Neutrophil (primary cell): ENCODE data around the gene YTHDC2.
"Not testable (repeated sequence)": the region's sequence is repeated elsewhere in the genome, so short reads cannot be mapped to it uniquely, and the experiment has no call there.

Experiments
- H3K27ac ChIP-seq: fragments of 200-600 bp; sonication (generic); 2 replicates; pipeline ENCODE4 v1.5.1; 2016; ENCODE audit warnings: mild to moderate bottlenecking, moderate library complexity
- H3K27me3 ChIP-seq: fragments of 200-600 bp; sonication (generic); 2 replicates; pipeline ENCODE4 v1.6.0; 2016; ENCODE audit warnings: mild to moderate bottlenecking
- H3K36me3 ChIP-seq: fragments of 200-600 bp; sonication (generic); 2 replicates; pipeline ENCODE4 v1.5.1; 2017
- H3K4me1 ChIP-seq, 2 experiments: fragments of 200-600 bp in 1 of 2; sonication (generic) in 1 of 2; 1 replicate in 1 of 2; 2 replicates in 1 of 2; pipeline versions ENCODE4 v1.5.1 to v1.6.1; 2013 to 2016; ENCODE audit warnings: low read depth in 1 of 2, low read length in 1 of 2, mild to moderate bottlenecking in 1 of 2, moderate library complexity in 1 of 2; ENCODE audit not compliant: control insufficient read depth in 1 of 2, insufficient read depth in 1 of 2
- H3K4me3 ChIP-seq, 2 experiments: fragments of 200-600 bp in 1 of 2; sonication (generic) in 1 of 2; 1 replicate in 1 of 2; 2 replicates in 1 of 2; pipeline ENCODE4 v1.5.1; 2013 to 2016; ENCODE audit warnings: low read depth in 1 of 2, low read length in 1 of 2, mild to moderate bottlenecking in 1 of 2, moderate library complexity in 1 of 2
- H3K9me3 ChIP-seq: fragments of 200-600 bp; sonication (generic); 2 replicates; pipeline ENCODE4 v1.5.1; 2016
- TF ChIP-seq, protein P1 (sequence below): fragments of 200-600 bp; sonication (generic); IDR thresholded peaks from 2 replicates; pipeline ENCODE4 v1.5.1; 2016; ENCODE audit warnings: antibody characterized with exemption

The YTHDC2 gene

DNA sequence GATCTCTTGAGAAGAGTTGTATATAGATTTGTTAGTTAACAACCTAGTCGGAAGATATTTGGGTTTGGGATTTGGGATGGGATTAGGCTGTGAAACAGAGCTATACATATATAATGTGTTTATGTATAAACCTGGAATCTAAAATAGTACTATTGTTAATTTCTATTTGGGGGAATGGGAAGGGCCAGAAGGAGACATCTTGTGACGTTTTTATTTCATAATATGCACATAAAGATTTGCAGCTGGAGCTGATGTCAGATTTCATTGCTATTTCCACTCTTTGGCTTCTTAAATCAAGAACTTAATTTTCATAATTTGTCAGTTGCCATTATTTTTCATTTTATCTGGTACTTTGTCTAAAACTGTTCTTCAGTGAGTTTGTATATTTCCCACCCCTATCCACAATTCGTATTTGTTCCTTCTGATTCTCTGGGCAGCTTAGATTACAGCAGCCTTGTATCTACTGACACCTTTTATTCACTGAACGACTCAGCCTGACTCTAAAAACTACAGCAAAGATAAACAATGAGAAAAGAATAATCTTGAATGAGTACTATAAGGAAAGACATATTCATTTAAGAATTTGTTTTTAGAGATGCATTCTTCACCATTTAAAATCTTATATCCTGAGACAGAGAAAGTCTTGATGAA lies 86.9 kb downstream of the YTHDC2 start:
- H3K36me3 ChIP-seq, result no peaks in the 10 kb centered on the region
- peaks cover 6% of the 10 kb centered on the region in 2 experiments for H3K4me1 ChIP-seq
- no peak overlapping the region for H3K27ac ChIP-seq
- TF ChIP-seq, protein P1, sequence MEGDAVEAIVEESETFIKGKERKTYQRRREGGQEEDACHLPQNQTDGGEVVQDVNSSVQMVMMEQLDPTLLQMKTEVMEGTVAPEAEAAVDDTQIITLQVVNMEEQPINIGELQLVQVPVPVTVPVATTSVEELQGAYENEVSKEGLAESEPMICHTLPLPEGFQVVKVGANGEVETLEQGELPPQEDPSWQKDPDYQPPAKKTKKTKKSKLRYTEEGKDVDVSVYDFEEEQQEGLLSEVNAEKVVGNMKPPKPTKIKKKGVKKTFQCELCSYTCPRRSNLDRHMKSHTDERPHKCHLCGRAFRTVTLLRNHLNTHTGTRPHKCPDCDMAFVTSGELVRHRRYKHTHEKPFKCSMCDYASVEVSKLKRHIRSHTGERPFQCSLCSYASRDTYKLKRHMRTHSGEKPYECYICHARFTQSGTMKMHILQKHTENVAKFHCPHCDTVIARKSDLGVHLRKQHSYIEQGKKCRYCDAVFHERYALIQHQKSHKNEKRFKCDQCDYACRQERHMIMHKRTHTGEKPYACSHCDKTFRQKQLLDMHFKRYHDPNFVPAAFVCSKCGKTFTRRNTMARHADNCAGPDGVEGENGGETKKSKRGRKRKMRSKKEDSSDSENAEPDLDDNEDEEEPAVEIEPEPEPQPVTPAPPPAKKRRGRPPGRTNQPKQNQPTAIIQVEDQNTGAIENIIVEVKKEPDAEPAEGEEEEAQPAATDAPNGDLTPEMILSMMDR, result no peak
- H3K27me3 ChIP-seq, result peaks cover 57% of the 10 kb centered on the region
- H3K9me3 ChIP-seq, result no peaks in the 10 kb centered on the region
- H3K4me3 ChIP-seq, result no peak overlapping the region

DNA sequence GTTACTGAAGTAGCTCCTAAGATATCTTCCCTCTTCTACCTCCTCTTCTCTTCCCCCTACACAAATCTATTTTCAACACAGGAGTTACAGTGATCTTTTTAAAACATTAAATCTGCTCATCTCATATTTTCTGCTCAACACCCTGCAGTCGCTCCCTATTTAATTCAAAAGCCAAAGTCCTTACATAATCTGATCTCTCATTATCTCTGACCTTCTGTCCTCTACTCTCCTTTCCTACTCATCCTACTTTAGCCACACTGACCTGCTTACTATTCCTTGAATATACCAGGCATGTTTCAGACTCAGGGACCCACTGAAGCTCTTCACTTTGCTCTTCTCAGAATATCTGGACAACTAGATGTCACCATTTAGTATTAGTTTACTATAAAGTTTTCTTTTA lies 87.9 kb downstream of the YTHDC2 start:
- no peak overlapping the region for H3K27ac ChIP-seq
- H3K4me1 ChIP-seq, result peaks cover 6% of the 10 kb centered on the region in 2 experiments
- no peaks in the 10 kb centered on the region for H3K9me3 ChIP-seq
- TF ChIP-seq, protein P1, result no peak
- no peaks in the 10 kb centered on the region for H3K36me3 ChIP-seq
- peaks cover 68% of the 10 kb centered on the region for H3K27me3 ChIP-seq
- H3K4me3 ChIP-seq, result no peak overlapping the region

DNA sequence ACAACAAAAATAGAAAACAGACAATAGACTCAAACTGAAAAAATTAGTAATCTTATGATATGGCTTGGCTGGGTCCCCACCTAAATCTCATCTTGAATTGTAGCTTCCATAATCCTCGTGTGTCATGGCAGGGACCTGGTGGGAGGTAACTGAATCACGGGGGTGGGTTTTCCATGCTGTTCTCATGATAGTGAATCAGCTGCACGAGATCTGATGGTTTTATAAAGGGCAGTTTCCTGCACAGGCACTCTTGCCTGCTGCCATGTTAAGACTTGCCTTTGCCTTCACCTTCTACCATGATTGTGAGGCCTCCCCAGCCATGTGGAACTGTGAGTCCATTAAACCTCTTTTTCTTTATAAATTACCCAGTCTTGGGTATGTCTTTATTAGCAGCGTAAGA lies 89.8 kb downstream of the YTHDC2 start:
- not testable (repeated sequence) for H3K27ac ChIP-seq, H3K36me3 ChIP-seq, H3K4me1 ChIP-seq

DNA sequence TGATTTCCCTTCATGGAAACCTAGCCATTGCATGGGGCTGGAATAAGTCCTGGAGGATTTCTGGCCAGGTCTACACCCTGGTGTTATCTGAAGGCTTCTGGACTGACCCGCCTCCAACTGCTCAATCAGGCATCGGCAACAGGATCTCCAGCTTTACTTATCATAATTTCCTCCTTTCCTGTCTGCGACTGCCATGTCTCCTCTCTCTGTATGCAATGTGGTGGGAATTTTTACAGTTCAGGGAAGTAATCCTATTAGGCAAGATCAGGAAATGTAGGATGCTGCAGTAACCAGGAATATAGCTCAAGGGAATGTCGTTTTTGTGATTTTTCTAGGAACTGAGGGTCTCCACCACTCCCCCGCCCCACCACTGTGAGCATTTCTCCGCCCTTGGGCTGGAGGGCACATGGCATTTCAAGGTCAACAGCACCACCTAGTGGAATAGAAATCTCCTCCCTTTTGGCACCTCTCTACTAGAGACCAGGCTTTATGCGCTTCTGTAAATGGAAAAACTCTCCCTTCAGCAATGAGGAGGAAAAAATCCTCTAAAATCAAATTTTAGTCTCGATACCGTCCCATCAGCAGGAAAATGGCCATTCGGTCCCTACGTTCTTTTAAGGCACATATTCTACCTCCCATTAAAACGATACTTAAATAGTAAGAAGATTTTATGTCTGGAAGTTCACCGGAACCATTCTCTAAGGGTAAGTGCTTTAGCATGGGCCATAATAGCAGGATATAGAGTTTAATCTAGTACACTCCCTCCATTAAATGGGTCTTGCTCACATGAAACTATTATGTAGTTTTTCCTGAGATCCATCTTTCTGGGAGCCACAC lies 93.0 kb downstream of the YTHDC2 start:
- H3K36me3 ChIP-seq, result no peaks in the 10 kb centered on the region
- H3K27ac ChIP-seq, result no peak overlapping the region
- TF ChIP-seq, protein P1, result peak; percentile 34
- peaks cover 61% of the 10 kb centered on the region for H3K27me3 ChIP-seq
- no peak overlapping the region for H3K4me3 ChIP-seq
- no peaks in the 10 kb centered on the region for H3K9me3 ChIP-seq
- no peaks in the 10 kb centered on the region for H3K4me1 ChIP-seq

More for the DNA sequence above, 89.8 kb downstream of the YTHDC2 start:
- H3K27me3 ChIP-seq, result peaks cover 70% of the 10 kb centered on the region
- H3K9me3 ChIP-seq, H3K4me3 ChIP-seq: not testable (repeated sequence)

DNA sequence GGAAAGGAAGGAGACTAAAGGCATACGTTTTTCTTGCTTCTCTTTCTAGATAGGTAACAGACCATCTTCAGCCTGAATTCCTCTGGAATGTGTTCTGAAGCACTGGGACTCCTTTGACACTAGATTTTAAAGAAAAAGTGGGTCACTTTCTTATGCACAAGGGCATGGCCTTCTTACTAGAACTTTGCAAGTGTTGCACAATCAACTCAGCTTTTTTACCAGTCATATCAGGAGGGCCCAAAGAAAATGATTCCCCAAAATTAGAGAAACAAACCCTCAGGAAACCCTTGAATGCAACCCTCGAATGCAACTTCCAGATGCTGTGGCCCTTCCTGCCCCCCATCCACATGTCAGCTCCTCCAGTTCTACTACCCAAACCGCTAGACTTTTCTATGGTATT lies 93.9 kb downstream of the YTHDC2 start:
- H3K36me3 ChIP-seq, result no peaks in the 10 kb centered on the region
- no peak overlapping the region for H3K4me3 ChIP-seq
- TF ChIP-seq, protein P1, result no peak
- H3K27ac ChIP-seq, result no peak overlapping the region
- no peaks in the 10 kb centered on the region for H3K9me3 ChIP-seq
- H3K27me3 ChIP-seq, result peaks cover 53% of the 10 kb centered on the region
- H3K4me1 ChIP-seq, result no peaks in the 10 kb centered on the region

DNA sequence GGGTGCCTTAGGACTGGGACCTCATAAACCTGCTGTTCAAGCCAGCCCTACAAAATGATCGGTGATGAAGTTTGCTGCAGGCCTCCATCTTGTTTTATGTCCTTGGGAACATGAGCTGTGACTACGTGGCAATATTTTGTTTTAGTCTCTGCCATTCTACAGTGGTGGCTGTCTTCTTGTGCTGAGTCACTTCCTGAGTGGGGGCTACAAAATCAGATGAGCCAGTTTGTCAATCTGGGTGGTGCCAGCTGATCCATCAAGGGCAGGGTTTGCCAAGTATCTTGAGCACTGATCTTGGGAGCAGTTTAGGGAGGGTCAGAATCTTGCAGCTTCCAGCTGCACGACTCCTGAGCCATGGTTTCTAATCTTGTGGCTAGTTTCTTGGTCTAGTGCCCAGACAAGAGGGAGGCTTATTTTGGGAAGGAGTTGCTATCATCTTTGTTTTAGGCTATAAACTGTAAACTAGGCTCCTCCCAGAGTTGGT lies 94.7 kb downstream of the YTHDC2 start:
- H3K4me3 ChIP-seq, result no peak overlapping the region
- no peak overlapping the region for H3K27ac ChIP-seq
- H3K4me1 ChIP-seq, result no peaks in the 10 kb centered on the region
- no peaks in the 10 kb centered on the region for H3K9me3 ChIP-seq
- H3K36me3 ChIP-seq, result no peaks in the 10 kb centered on the region
- peaks cover 53% of the 10 kb centered on the region for H3K27me3 ChIP-seq
- TF ChIP-seq, protein P1, result no peak
